Measurements from ENCODE around the gene SLC39A9. TPM values are rescaled to one million over a fixed set of nuclear protein-coding genes. Genes with fewer than 3 reads are reported as not detected.

Gene SLC39A9
- total RNA-seq, 2 donors from 2014 or later: 36.3 to 38.2 TPM

- ATAC-seq (no peak), DNase-seq (no peak)
- Histone ChIP-seq H3K4me1 (peaks cover 17% of the 10 kb centered on the region), H3K27me3 (peaks cover 0 to 9% of the 10 kb centered on the region in 2 donors), H3K36me3 (replicated peaks in 1 of 2; ENCODE audit: insufficient read depth in 1 of 2, low read depth in 2 of 2) (no peaks in the 10 kb centered on the region), H3K27ac (no peak overlapping the region), H3K4me3 (no peak overlapping the region), H3K9me3 (no peaks in the 10 kb centered on the region)
- no peak for TF ChIP-seq CTCF (IDR thresholded peaks at IDR 0.05)
- no peak for TF ChIP-seq POLR2A (IDR thresholded peaks at IDR 0.05)
- WGBS, 2 donors: 68 to 83% methylated on average over 2 to 4 of the region's 4 CpGs
- intact Hi-C loops (cut with DNase I): no loop called here
These were observed 89.3 kb downstream of the SLC39A9 start for GRCh38 chr14:69487771-69488170.

DNA sequence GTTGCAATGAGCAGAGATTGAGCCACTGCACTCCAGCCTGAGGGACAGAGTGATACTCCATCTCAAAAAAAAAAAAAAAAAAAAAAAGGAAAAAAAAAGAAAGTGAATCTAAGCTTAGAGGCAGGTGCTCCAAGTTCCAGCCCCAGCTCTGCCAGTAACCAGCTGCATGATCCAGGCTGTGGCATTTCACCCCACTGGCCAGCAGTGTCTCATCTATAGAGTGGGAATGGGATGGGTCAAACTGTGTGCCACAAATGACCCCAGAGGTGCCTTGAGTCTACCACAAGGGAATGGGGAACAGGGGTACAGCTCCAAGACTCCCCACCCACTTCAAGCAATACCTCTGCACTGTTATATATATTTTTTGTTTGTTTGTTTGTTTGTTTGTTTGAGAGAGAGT is 91.0 kb downstream of the SLC39A9 start:
- no peak overlapping the region for H3K27ac ChIP-seq
- peaks cover 6% of the 10 kb centered on the region for H3K4me1 ChIP-seq
- H3K4me3 ChIP-seq: no peak overlapping the region
- ATAC-seq (no peak), DNase-seq (no peak)
- no peaks in the 10 kb centered on the region for H3K9me3 ChIP-seq
- no peaks in the 10 kb centered on the region for H3K36me3 ChIP-seq (replicated peaks in 1 of 2; ENCODE audit: insufficient read depth in 1 of 2, low read depth in 2 of 2)
- TF ChIP-seq POLR2A (IDR thresholded peaks at IDR 0.05) (no peak), CTCF (IDR thresholded peaks at IDR 0.05) (no peak)
- H3K27me3 ChIP-seq: peaks cover 0 to 9% of the 10 kb centered on the region in 2 donors
- intact Hi-C loops (cut with DNase I): no loop called here

DNA sequence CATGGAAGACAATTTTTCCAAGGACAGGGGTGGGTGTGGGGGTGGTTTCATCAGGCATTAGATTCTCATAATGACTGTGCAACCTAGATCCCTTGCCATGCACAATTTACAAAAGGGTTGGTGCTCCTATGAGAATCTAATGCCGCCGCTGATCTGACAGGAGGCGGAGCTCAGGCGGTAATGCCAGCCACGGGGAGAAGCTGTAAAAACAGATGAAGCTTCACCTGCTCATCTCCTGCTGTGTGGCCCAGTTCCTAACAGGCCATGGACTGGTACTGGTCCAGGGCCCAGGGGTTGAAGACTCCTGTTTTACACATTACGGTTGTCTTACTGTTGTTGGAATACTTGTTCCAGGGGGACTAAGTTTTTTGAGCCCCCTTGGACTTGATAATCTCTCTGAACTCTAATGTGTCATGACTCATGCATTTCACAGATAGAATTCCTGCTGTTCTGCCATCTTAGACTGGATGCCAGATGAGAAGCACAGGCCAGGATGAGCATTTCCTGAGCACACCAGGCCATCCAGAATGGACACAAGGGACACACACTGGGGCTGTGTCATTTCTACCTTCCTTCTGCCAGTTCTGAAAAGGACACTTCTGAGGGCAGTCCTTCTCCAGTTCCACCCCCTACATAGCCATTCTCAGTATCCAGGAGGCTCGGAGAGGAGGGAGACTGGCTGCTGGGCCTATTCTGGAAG is 91.9 kb downstream of the SLC39A9 start:
- WGBS, 2 donors: 75 to 77% methylated on average over 7 of the region's 7 CpGs
- intact Hi-C loops (cut with DNase I): no loop called here
- H3K4me3 ChIP-seq: no peak overlapping the region
- H3K27ac ChIP-seq: no peak overlapping the region
- ATAC-seq (no peak), DNase-seq (no peak)
- no peaks in the 10 kb centered on the region for H3K9me3 ChIP-seq
- peaks cover 0 to under 1% of the 10 kb centered on the region in 2 donors for H3K27me3 ChIP-seq
- no peaks in the 10 kb centered on the region for H3K36me3 ChIP-seq (replicated peaks in 1 of 2; ENCODE audit: insufficient read depth in 1 of 2, low read depth in 2 of 2)
- no peak for TF ChIP-seq CTCF (IDR thresholded peaks at IDR 0.05)
- no peak for TF ChIP-seq POLR2A (IDR thresholded peaks at IDR 0.05)
- no peaks in the 10 kb centered on the region for H3K4me1 ChIP-seq

GRCh38 chr14:69491193-69491592 is 92.7 kb downstream of the SLC39A9 start:
- H3K9me3 ChIP-seq: no peaks in the 10 kb centered on the region
- 76 to 81% methylated on average over 3 of the region's 3 CpGs for WGBS, 2 donors
- no peaks in the 10 kb centered on the region for H3K4me1 ChIP-seq
- intact Hi-C loops (cut with DNase I): no loop called here
- no peaks in the 10 kb centered on the region for H3K27me3 ChIP-seq
- ATAC-seq: no peak
- TF ChIP-seq CTCF (IDR thresholded peaks at IDR 0.05) (no peak), POLR2A (IDR thresholded peaks at IDR 0.05) (no peak)
- H3K4me3 ChIP-seq: no peak overlapping the region
- DNase-seq: no peak
- no peak overlapping the region for H3K27ac ChIP-seq
- no peaks in the 10 kb centered on the region for H3K36me3 ChIP-seq (replicated peaks in 1 of 2; ENCODE audit: insufficient read depth in 1 of 2, low read depth in 2 of 2)

DNA sequence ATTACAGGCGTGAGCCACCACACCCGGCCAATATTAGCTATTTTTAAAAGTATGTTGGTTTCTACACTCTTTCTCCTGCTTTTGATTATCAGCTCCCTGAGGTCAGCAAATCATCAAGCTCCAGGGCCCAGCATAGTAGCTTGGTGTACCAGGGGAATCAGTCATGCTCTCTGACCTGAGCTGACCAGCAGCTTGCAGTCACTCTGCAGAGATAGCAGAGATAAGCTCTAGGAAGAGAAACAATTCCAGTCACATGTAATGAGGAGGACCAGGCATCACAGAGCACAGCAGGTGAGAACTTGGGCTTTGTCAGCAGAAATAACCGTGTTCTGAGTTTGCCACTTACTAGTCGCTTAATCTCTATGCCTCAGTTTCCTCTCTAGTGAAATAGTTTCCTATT is 94.5 kb downstream of the SLC39A9 start:
- TF ChIP-seq POLR2A (IDR thresholded peaks at IDR 0.05) (no peak), CTCF (IDR thresholded peaks at IDR 0.05) (no peak)
- Histone ChIP-seq H3K4me1 (no peaks in the 10 kb centered on the region), H3K4me3 (no peak overlapping the region), H3K27ac (no peak overlapping the region), H3K9me3 (no peaks in the 10 kb centered on the region), H3K36me3 (replicated peaks in 1 of 2; ENCODE audit: insufficient read depth in 1 of 2, low read depth in 2 of 2) (no peaks in the 10 kb centered on the region), H3K27me3 (no peaks in the 10 kb centered on the region)
- no peak for ATAC-seq
- no peak for DNase-seq
- 47 to 63% methylated on average over 4 of the region's 4 CpGs for WGBS, 2 donors
- intact Hi-C loops (cut with DNase I): no loop called here
